Pancreas (tissue), 10 donors: ENCODE data around the gene BCL2. TPM values are rescaled to one million over a fixed set of nuclear protein-coding genes. Genes with fewer than 3 reads are reported as not detected.

Experiments used
- ATAC-seq, 4 donors: fragments of 200-7000 bp; cut with Tn5 transposase; one replicate each; pipeline versions ENCODE4 v1.8.0 to v1.9.1; 2020; ENCODE audit warnings: mild to moderate bottlenecking in 4 of 4, moderate library complexity in 4 of 4
- DNase-seq, 6 donors: peaks; one replicate each; pipeline ENCODE4 v3.0.0-alpha.2; 2020
- FAIRE-seq: peaks from 2 replicates; lab custom pipeline; 2012; peaks lifted over from hg19 to GRCh38; lab: Jason Lieb, UNC
- H3K27ac ChIP-seq, 4 donors: fragments of 200-600 bp; sonication (generic); 1 replicate in 3 of 4; 2 replicates in 1 of 4; pipeline versions ENCODE4 v1.5.0 to v1.8.0; 2020
- H3K27me3 ChIP-seq, 4 donors: fragments of 200-600 bp; one replicate each; pipeline ENCODE4 v1.8.0; 2021
- H3K36me3 ChIP-seq, 3 donors: fragments of 200-600 bp; sonication (generic) in 1 of 3; one replicate each; pipeline versions ENCODE4 v1.5.0 to v1.8.0; 2020 to 2021
- H3K4me1 ChIP-seq, 3 donors: fragments of 200-600 bp; one replicate each; pipeline ENCODE4 v1.8.0; 2021
- H3K4me3 ChIP-seq, 4 donors: fragments of 200-600 bp; sonication (generic) in 2 of 4; one replicate each; pipeline versions ENCODE4 v1.5.0 to v1.8.0; 2020 to 2021
- H3K9me3 ChIP-seq, 4 donors: fragments of 200-600 bp; one replicate each; pipeline ENCODE4 v1.8.0; 2021
- WGBS, 2 donors: extraction: QIAGEN DNeasy Blood & Tissue Kit; methylation state at CpG; one replicate each; pipeline ENCODE4 v1.1.7; 2013; 5-methylcytosine and 5-hydroxymethylcytosine counted together
- intact Hi-C, 3 donors: fragments of 100-400 bp; cut with DNase I; formaldehyde crosslinking; loops; one replicate each; pipeline versions ENCODE4 v1.11.1 to v1.14.2; 2022
- polyA plus RNA-seq, 2 donors: library from polyadenylated mRNA; stranded (reverse); fragments of 200-250 nt; gene quantifications; one replicate each; pipeline ENCODE4 v1.2.3, GENCODE V29; 2013
- total RNA-seq, 6 donors: library from RNA; stranded (reverse); fragmentation: NEBNext Ultra II Directional in 4 of 6; extraction: Animal tissue kit (Norgen Biotek cat#: 25700) in 4 of 6; gene quantifications; one replicate each; pipeline versions ENCODE4 v1.2.1 to v1.2.4, GENCODE V29; 2021 to 2023
- TF ChIP-seq, protein P1 (sequence below), 4 donors: fragments of 200-600 bp; sonication (generic) in 3 of 4; IDR thresholded peaks; one replicate each; pipeline versions ENCODE4 v1.5.0 to v1.8.0; 2021; ENCODE audit warnings: antibody characterized with exemption in 4 of 4
- donor health status: healthy with polysubstance abuse.
- donor health status: DM: no; HTN: no; CAD: no; lungs with moderate emphysema.
- donor health status: DM: no; HTN: no; CAD: no.
- donor health status: control.
- donor health status: control.
- donor health status: Bipolar disorder and iron deficiency.
- donor health status: DM: yes; HTN: yes; CAD: no.
- donor health status: DM: no; HTN: no; CAD: no.
- donor health status: DM: no; HTN: no; CAD: no.
- donor health status: DM: yes; HTN: yes; CAD: no.

Gene BCL2
- total and polyA plus RNA-seq, 8 donors: 1.9 to 9.0 (median 4.2) TPM

DNA sequence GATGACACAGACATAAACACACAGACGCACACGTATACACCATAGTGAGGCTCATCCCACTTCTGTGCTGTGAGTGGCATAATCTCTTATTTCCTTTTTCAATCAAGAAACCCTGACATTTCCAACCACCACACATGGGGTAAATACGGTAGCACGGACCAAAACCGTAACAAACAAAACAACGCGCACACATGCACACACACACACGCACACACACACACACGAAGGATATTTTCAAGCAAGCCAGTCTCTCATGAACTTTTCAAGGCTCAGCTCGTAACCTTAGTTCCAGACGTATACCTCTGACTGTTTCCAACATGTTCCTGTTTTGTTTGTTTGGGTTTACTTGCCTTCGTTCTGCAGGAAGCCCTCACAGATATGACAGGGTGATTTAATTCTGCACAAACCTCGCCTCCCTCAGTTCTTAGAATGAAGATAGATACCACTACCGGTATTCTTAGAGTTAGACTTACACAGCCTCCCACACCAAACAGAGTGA lies 119.8 kb downstream of the BCL2 start:
- intact Hi-C loops: no loop called here
- TF ChIP-seq, protein P1, sequence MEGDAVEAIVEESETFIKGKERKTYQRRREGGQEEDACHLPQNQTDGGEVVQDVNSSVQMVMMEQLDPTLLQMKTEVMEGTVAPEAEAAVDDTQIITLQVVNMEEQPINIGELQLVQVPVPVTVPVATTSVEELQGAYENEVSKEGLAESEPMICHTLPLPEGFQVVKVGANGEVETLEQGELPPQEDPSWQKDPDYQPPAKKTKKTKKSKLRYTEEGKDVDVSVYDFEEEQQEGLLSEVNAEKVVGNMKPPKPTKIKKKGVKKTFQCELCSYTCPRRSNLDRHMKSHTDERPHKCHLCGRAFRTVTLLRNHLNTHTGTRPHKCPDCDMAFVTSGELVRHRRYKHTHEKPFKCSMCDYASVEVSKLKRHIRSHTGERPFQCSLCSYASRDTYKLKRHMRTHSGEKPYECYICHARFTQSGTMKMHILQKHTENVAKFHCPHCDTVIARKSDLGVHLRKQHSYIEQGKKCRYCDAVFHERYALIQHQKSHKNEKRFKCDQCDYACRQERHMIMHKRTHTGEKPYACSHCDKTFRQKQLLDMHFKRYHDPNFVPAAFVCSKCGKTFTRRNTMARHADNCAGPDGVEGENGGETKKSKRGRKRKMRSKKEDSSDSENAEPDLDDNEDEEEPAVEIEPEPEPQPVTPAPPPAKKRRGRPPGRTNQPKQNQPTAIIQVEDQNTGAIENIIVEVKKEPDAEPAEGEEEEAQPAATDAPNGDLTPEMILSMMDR (IDR thresholded peaks at IDR 0.05): no peak
- Histone ChIP-seq H3K27ac (no peak overlapping the region), H3K4me3 (no peak overlapping the region), H3K27me3 (no peaks in the 10 kb centered on the region), H3K9me3 (no peaks in the 10 kb centered on the region), H3K36me3 (no peaks in the 10 kb centered on the region), H3K4me1 (no peaks in the 10 kb centered on the region)
- ATAC-seq: peak in 2 of 4 donors; percentile 11 to 19
- no peak for FAIRE-seq
- DNase-seq: no peak
- 62 to 69% methylated on average over 14 of the region's 14 CpGs for WGBS, 2 donors

DNA sequence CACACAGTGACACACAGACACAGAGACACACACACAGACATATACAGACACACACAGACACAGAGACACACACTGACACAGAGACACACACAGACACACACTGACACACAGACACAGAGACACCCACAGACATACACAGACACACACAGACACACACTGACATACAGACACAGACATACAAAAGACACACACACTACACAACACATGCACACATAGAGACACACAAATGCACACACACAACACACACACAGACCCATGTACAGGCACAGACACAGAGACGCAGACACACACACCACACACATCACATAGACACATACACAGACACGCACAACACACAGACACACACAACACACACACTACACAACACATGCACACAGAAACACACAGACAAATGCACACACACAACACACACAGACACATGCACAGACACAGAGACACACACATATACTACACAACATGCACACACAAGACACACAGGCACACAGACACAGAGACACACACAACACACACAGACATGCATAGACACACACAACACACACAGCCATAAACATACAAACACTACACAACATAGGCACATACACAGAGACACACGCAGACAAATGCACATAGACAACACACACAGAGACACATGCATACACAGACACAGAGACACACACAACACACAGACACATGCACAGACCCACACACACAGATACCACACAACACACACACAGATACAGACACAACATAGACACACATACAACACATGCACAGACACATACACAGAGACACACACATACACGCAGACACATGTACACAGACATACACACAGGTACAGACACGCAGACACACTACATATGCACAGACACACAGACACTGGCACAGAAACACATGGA lies 120.5 kb downstream of the BCL2 start:
- Histone ChIP-seq H3K27ac (no peak overlapping the region), H3K36me3 (no peaks in the 10 kb centered on the region), H3K9me3 (no peaks in the 10 kb centered on the region), H3K4me3 (no peak overlapping the region), H3K4me1 (no peaks in the 10 kb centered on the region), H3K27me3 (no peaks in the 10 kb centered on the region)
- DNase-seq (no peak), FAIRE-seq (no peak), ATAC-seq (no peak)
- intact Hi-C loops: no loop called here
- TF ChIP-seq, protein P1 (IDR thresholded peaks at IDR 0.05): no peak
- WGBS, 2 donors: 82 to 87% methylated on average over 5 of the region's 5 CpGs

DNA sequence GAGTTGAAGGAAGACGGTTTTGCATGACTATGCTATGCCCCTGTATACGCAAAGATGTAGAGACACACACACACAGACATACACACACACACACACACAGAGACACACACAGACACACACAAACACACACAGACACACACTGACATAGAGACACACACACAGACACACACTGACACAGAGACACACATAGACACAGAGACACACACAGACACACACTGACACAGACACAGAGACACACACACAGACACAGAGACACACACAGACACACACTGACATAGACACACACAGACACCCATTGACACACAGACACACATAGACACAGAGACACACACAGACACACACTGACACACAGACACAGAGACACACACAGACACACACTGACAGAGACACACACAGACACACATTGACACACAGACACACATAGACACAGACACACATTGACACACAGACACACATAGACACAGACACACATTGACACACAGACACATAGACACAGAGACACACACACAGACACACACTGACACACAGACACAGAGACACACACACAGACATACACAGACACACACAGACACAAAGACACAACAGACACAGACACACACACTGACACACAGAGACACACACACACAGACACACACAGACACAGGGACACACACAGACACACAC lies 121.3 kb downstream of the BCL2 start:
- Histone ChIP-seq H3K9me3 (no peaks in the 10 kb centered on the region), H3K36me3 (no peaks in the 10 kb centered on the region), H3K4me3 (no peak overlapping the region), H3K4me1 (no peaks in the 10 kb centered on the region), H3K27ac (no peak overlapping the region), H3K27me3 (no peaks in the 10 kb centered on the region)
- DNase-seq: no peak
- TF ChIP-seq, protein P1 (IDR thresholded peaks at IDR 0.05): no peak
- WGBS, 2 donors: 50 to 58% methylated on average over 2 of the region's 2 CpGs
- no peak for FAIRE-seq
- intact Hi-C loops: no loop called here
- no peak for ATAC-seq

DNA sequence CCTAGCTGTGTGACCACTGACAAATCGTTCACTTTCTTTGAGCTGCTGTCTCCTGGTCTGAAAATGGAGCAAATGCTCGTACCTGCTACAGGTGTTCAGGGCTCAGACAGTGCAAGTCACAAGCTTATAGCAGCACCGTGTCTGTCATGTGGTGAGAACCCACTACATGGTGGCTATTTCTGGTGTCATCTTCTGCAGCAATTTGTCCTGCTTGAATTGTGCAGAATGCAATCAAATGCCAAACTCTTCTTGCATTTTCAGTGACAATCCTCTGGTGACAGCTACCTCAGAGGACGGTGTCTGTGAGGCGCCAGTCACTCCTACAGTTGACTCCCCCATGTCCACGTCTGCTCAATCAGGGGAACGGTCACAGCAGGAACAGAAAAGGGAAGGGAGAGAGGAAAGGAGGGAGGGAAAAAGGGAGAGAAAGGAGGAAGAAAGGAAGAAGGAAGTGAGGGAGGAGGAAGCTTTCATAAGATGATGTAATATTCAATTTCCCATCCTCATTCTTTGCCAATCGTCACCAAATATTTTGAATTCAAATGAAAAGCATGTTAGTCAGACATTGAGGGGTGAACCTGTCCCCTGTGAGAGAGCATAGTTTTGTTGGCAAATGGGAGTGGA lies 122.2 kb downstream of the BCL2 start:
- ATAC-seq (no peak), FAIRE-seq (no peak), DNase-seq (no peak)
- WGBS, 2 donors: 32 to 40% methylated on average over 8 of the region's 8 CpGs
- Histone ChIP-seq H3K4me1 (no peaks in the 10 kb centered on the region), H3K27ac (no peak overlapping the region), H3K36me3 (no peaks in the 10 kb centered on the region), H3K4me3 (no peak overlapping the region), H3K27me3 (no peaks in the 10 kb centered on the region), H3K9me3 (no peaks in the 10 kb centered on the region)
- intact Hi-C loops: no loop called here
- TF ChIP-seq, protein P1 (IDR thresholded peaks at IDR 0.05): no peak
